H1 (cell line): ENCODE measurements around the gene AGO3. TPM values are rescaled to one million over a fixed set of nuclear protein-coding genes. Genes with fewer than 3 reads are reported as not detected.

Source experiments
- CTCF ChIA-PET: fragments of 300-600 bp; sonication (Branson Sonifier 250); formaldehyde crosslinking; loops from one replicate; lab custom pipeline; 2021; ENCODE audit not compliant: partially characterized antibody; lab: Charles Lee
- POLR2A ChIA-PET: fragments of 300-600 bp; sonication (Branson Sonifier 250); formaldehyde crosslinking; loops from one replicate; lab custom pipeline; 2021; ENCODE audit warnings: inconsistent platforms; ENCODE audit not compliant: partially characterized antibody; lab: Charles Lee
- DNase-seq, 2 experiments: peaks; one replicate each; pipeline versions ENCODE4 v3.0.0 to v3.0.0-alpha.2; 2010 to 2022; ENCODE audit warnings: low spot score in 2 of 2, low read depth in 1 of 2, mixed read lengths in 1 of 2
- FAIRE-seq: peaks from 2 replicates; lab custom pipeline; 2011; peaks lifted over from hg19 to GRCh38; lab: Jason Lieb, UNC
- H2AFZ ChIP-seq: 2 replicates; pipeline ENCODE4 v1.8.1; 2012; ENCODE audit warnings: low read length, inconsistent platforms
- H2AK5ac ChIP-seq: 2 replicates; pipeline ENCODE4 v1.6.1; 2013; ENCODE audit warnings: low read depth, low read length
- H2BK120ac ChIP-seq: replicated peaks from 2 replicates; pipeline ENCODE3; 2013; ENCODE audit warnings: low read depth, low read length, inconsistent platforms
- H2BK12ac ChIP-seq: 2 replicates; pipeline ENCODE4 v1.6.1; 2013; ENCODE audit warnings: low read depth, low read length
- H2BK15ac ChIP-seq: 2 replicates; pipeline ENCODE4 v1.6.1; 2013; ENCODE audit warnings: low read length
- H2BK20ac ChIP-seq: 2 replicates; pipeline ENCODE4 v1.6.1; 2013; ENCODE audit warnings: low read length
- H2BK5ac ChIP-seq: 2 replicates; pipeline ENCODE4 v1.6.1; 2013; ENCODE audit warnings: low read depth, low read length
- H3K14ac ChIP-seq: 2 replicates; pipeline ENCODE4 v1.6.1; 2013; ENCODE audit warnings: inconsistent platforms; ENCODE audit not compliant: insufficient read length
- H3K18ac ChIP-seq: 2 replicates; pipeline ENCODE4 v1.6.1; 2013; ENCODE audit warnings: low read length; ENCODE audit errors: extremely low read depth
- H3K23ac ChIP-seq: 2 replicates; pipeline ENCODE4 v1.6.1; 2013; ENCODE audit warnings: inconsistent platforms; ENCODE audit not compliant: insufficient read length
- H3K23me2 ChIP-seq: 2 replicates; pipeline ENCODE4 v1.6.1; 2013; ENCODE audit warnings: low read depth, low read length
- H3K27ac ChIP-seq: 2 replicates; pipeline ENCODE4 v1.6.1; 2011; ENCODE audit warnings: low read depth, low read length, inconsistent platforms
- H3K27me3 ChIP-seq, 4 experiments: replicated peaks in 1 of 4; 1 replicate in 1 of 4; 2 replicates in 3 of 4; pipeline versions ENCODE4 v1.6.1 to v1.8.1; 2011 to 2013; ENCODE audit warnings: low read length in 3 of 4, mild to moderate bottlenecking in 3 of 4, inconsistent platforms in 2 of 4, mixed read lengths in 2 of 4, moderate library complexity in 1 of 4; ENCODE audit not compliant: control insufficient read depth in 3 of 4, insufficient read depth in 3 of 4; ENCODE audit errors: extremely low read depth in 1 of 4
- H3K36me3 ChIP-seq, 4 experiments: 2 replicates each; pipeline versions ENCODE4 v1.6.1 to v1.8.1; 2011 to 2013; ENCODE audit warnings: mild to moderate bottlenecking in 4 of 4, low read length in 3 of 4, moderate library complexity in 2 of 4, control low read depth in 1 of 4, inconsistent platforms in 1 of 4; ENCODE audit not compliant: insufficient read depth in 4 of 4, control insufficient read depth in 2 of 4
- H3K4ac ChIP-seq: replicated peaks from 2 replicates; pipeline ENCODE3; 2013; ENCODE audit warnings: low read length, low read depth, mixed read lengths, inconsistent platforms; ENCODE audit not compliant: insufficient read length
- H3K4me1 ChIP-seq, 4 experiments: replicated peaks in 1 of 4; 1 replicate in 1 of 4; 2 replicates in 3 of 4; pipeline versions ENCODE4 v1.6.1 to v1.8.1; 2011 to 2013; ENCODE audit warnings: low read length in 3 of 4, inconsistent platforms in 2 of 4, mixed read lengths in 1 of 4; ENCODE audit not compliant: insufficient read depth in 4 of 4, control insufficient read depth in 3 of 4
- H3K4me2 ChIP-seq, 2 experiments: 2 replicates each; pipeline versions ENCODE4 v1.6.1 to v1.8.1; 2011 to 2013; ENCODE audit warnings: low read depth in 2 of 2, low read length in 2 of 2, control low read depth in 1 of 2, inconsistent platforms in 1 of 2, mild to moderate bottlenecking in 1 of 2; ENCODE audit not compliant: insufficient read depth in 1 of 2
- H3K4me3 ChIP-seq, 4 experiments: fragments of 200-600, 300-600 bp in 1 of 4; sonication (generic), shearing (Covaris generic), sonication (Bioruptor Twin) in 1 of 4; 2 replicates each; pipeline versions ENCODE4 v1.5.1 to v1.8.1; 2011 to 2016; ENCODE audit warnings: low read length in 4 of 4, low read depth in 3 of 4, control low read depth in 2 of 4, inconsistent platforms in 2 of 4, mild to moderate bottlenecking in 2 of 4, mixed read lengths in 1 of 4, moderate library complexity in 1 of 4; ENCODE audit not compliant: insufficient read depth in 2 of 4; ENCODE audit errors: extremely low read depth in 1 of 4
- H3K56ac ChIP-seq: replicated peaks from 2 replicates; pipeline ENCODE3; 2013; ENCODE audit warnings: low read depth, mild to moderate bottlenecking, mixed read lengths, low read length, inconsistent platforms; ENCODE audit not compliant: insufficient read length
- H3K79me1 ChIP-seq: 2 replicates; pipeline ENCODE4 v1.6.1; 2013; ENCODE audit warnings: low read depth, low read length, control low read depth
- H3K79me2 ChIP-seq, 2 experiments: 2 replicates each; pipeline versions ENCODE4 v1.6.1 to v1.8.1; 2012 to 2013; ENCODE audit warnings: low read length in 2 of 2, mild to moderate bottlenecking in 2 of 2, inconsistent platforms in 1 of 2; ENCODE audit not compliant: insufficient read depth in 2 of 2, control insufficient read depth in 1 of 2
- H3K9ac ChIP-seq, 4 experiments: replicated peaks in 1 of 4; 1 replicate in 1 of 4; 2 replicates in 3 of 4; pipeline versions ENCODE4 v1.6.1 to v1.8.1; 2011 to 2013; ENCODE audit warnings: low read depth in 3 of 4, low read length in 3 of 4, control low read depth in 2 of 4, mild to moderate bottlenecking in 2 of 4, moderate library complexity in 2 of 4, inconsistent platforms in 1 of 4; ENCODE audit errors: extremely low read depth in 1 of 4
- H3K9me3 ChIP-seq, 2 experiments: 2 replicates each; pipeline versions ENCODE4 v1.6.1 to v1.8.1; 2012 to 2013; ENCODE audit warnings: mild to moderate bottlenecking in 2 of 2, moderate library complexity in 2 of 2, control low read depth in 1 of 2, inconsistent platforms in 1 of 2, low read depth in 1 of 2, low read length in 1 of 2, mixed read lengths in 1 of 2; ENCODE audit not compliant: insufficient read depth in 2 of 2
- H4K20me1 ChIP-seq, 2 experiments: replicated peaks in 1 of 2; 2 replicates each; pipeline versions ENCODE3 to v1.8.1; 2011 to 2013; ENCODE audit warnings: inconsistent platforms in 2 of 2, low read length in 2 of 2, mild to moderate bottlenecking in 1 of 2; ENCODE audit not compliant: insufficient read depth in 2 of 2, control insufficient read depth in 1 of 2
- H4K5ac ChIP-seq: 2 replicates; pipeline ENCODE4 v1.6.1; 2013; ENCODE audit warnings: low read length, low read depth, mixed read lengths, inconsistent platforms; ENCODE audit not compliant: insufficient read length
- H4K8ac ChIP-seq: 2 replicates; pipeline ENCODE4 v1.8.0; 2013; ENCODE audit warnings: mild to moderate bottlenecking, moderate library complexity, low read length, inconsistent platforms; ENCODE audit not compliant: insufficient read depth; ENCODE audit errors: extremely low read depth
- H4K91ac ChIP-seq: replicated peaks from 2 replicates; pipeline ENCODE3; 2013; ENCODE audit warnings: low read length, mixed read lengths, inconsistent platforms; ENCODE audit not compliant: insufficient read length
- CBX5 ChIP-seq: fragments of 300-800, 300-1000 bp; sonication (generic); IDR thresholded peaks from 2 replicates; pipeline ENCODE4 v1.7.1; 2016; ENCODE audit warnings: antibody characterized with exemption, low read length, low read depth
- GTF2F1 ChIP-seq: IDR thresholded peaks from 2 replicates; pipeline ENCODE4 v1.6.1; 2012; ENCODE audit warnings: low read depth, low read length, improper control_type of control experiment, borderline replicate concordance
- JUN ChIP-seq: IDR thresholded peaks from 2 replicates; pipeline ENCODE4 v1.6.1; 2011; ENCODE audit warnings: low read depth, mild to moderate bottlenecking, improper control_type of control experiment, low read length
- RXRA ChIP-seq: IDR thresholded peaks from 2 replicates; pipeline ENCODE4 v1.6.1; 2011; ENCODE audit warnings: low read depth, mild to moderate bottlenecking, low read length, moderate library complexity; ENCODE audit not compliant: insufficient read depth
- SIN3A ChIP-seq, 2 experiments: IDR thresholded peaks in 1 of 2; conservative IDR thresholded peaks in 1 of 2; 2 replicates each; pipeline ENCODE4 v1.6.1; 2011 to 2012; ENCODE audit warnings: low read length in 2 of 2, improper control_type of control experiment in 1 of 2, low read depth in 1 of 2, mild to moderate bottlenecking in 1 of 2
- TBP ChIP-seq: IDR thresholded peaks from 2 replicates; pipeline ENCODE4 v1.6.1; 2011; ENCODE audit warnings: low read depth, low read length, improper control_type of control experiment
- WGBS, 2 experiments: shearing (Covaris generic) in 1 of 2; methylation state at CpG; one replicate each; pipeline versions ENCODE4 v1.1.6 to v1.1.7; 2013 to 2015; ENCODE audit warnings: low lambda C conversion rate in 2 of 2, mixed read lengths in 2 of 2, inconsistent platforms in 1 of 2, low coverage in 1 of 2, missing lambda C conversion rate in 1 of 2; ENCODE audit not compliant: insufficient replicate concordance in 2 of 2, insufficient coverage in 1 of 2, insufficient read length in 1 of 2; ENCODE audit errors: extremely low coverage in 1 of 2, missing lambda C conversion rate in 1 of 2; 5-methylcytosine and 5-hydroxymethylcytosine counted together
- polyA plus RNA-seq, 7 experiments: library from polyadenylated mRNA; depleted of rRNA in 3 of 7; stranded (reverse) in 5 of 7; unstranded in 2 of 7; fragments of >200 nt in 5 of 7; fragments of 200-250 nt in 2 of 7; gene quantifications; 1 replicate in 5 of 7; 2 replicates in 1 of 7; 4 replicates in 1 of 7; pipeline versions ENCODE4 v1.2.1 to v1.2.3, GENCODE V29; 2011 to 2013; ENCODE audit warnings: missing spikeins in 2 of 7, mixed read lengths in 2 of 7
- total RNA-seq: library from RNA; stranded (reverse); fragmentation: NEBNext Ultra II Directional; extraction: Animal tissue kit (Norgen Biotek cat#: 25700); gene quantifications from 2 replicates; pipeline ENCODE4 v1.2.1, GENCODE V29; 2021

AGO3 gene
- total and polyA plus RNA-seq, 2 of the 8 experiments (the other 6 are each of a cell fraction or from before 2014, with no cell fraction given), result 10.7 to 26.4 TPM

DNA sequence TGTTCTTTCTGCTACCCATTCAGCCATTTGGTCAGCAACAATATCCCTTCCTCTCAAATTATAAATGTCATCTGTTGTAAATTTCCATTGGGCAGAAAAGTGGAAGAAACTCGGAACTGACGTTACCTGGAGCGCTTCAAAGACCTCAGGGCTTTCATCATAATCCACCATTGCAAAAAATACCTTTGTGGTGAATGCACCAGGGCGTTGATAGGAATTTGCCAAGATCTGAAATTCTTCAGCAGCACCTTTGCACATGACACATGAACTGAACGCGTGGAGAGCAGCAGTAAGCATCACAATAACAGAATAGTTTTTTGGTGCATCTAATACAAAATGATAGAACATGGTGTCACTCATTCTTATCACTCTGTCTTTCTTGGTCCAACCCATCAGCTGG lies 149.9 kb downstream of the AGO3 start:
- Histone ChIP-seq H4K8ac (no peak overlapping the region), H3K23me2 (peaks cover 6% of the 10 kb centered on the region; the same call in 1 of the 2 replicates), H4K20me1 (no peaks in the 10 kb centered on the region), H3K18ac (no peak overlapping the region), H2BK12ac (no peak overlapping the region), H3K27ac (no peak overlapping the region), H2BK120ac (no peak overlapping the region), H3K4me3 (no peak overlapping the region), H2BK5ac (no peak overlapping the region), H3K36me3 (no peaks in the 10 kb centered on the region), H3K23ac (no peak overlapping the region), H2AFZ (no peak overlapping the region), H4K5ac (no peak overlapping the region), H3K9me3 (no peaks in the 10 kb centered on the region), H3K4me2 (no peak overlapping the region), H3K4ac (no peak overlapping the region), H3K27me3 (peaks cover 0 to 3% (median 0%) of the 10 kb centered on the region in 4 experiments; a peak in 2 of 7 replicates), H3K79me2 (no peaks in the 10 kb centered on the region), H2BK15ac (no peak overlapping the region), H3K4me1 (peaks cover 0 to 6% (median 3%) of the 10 kb centered on the region in 4 experiments; a peak in 2 of 7 replicates), H3K14ac (no peak overlapping the region), H4K91ac (no peak overlapping the region), H3K79me1 (no peaks in the 10 kb centered on the region), H3K9ac (no peak overlapping the region), H3K56ac (no peak overlapping the region), H2AK5ac (no peak overlapping the region), H2BK20ac (no peak overlapping the region)
- TF ChIP-seq TBP (no peak), SIN3A (conservative IDR thresholded peaks at IDR 0.05 in 1 of 2, IDR thresholded peaks at IDR 0.05 in 1 of 2; ENCODE audit: low read depth in 1 of 2, low read length in 2 of 2) (no peak), CBX5 (no peak), RXRA (no peak), JUN (no peak), GTF2F1 (no peak)
- FAIRE-seq, result no peak
- 88% methylated on average over 6 of the region's 6 CpGs; no CpG with 5 or more reads in 1 of the 2 experiments for WGBS, 2 experiments
- POLR2A ChIA-PET, result no interaction called here
- CTCF ChIA-PET, result interaction anchor here (0.6 kb wide), 1 partner anchor 84 kb away, joined by 3 read pairs; no protein-coding TSS in a partner anchor
- DNase-seq, result peak in 1 of 2 experiments; percentile 30
